ENCODE data around the gene TMBIM4.

GRCh38 chr12:66206141-66206540 lies 36.3 kb upstream of the TMBIM4 start:
- TF ChIP-seq POLR2AphosphoS5 (IDR thresholded peaks at IDR 0.05; ENCODE audit: low read depth, low read length) (no peak), NFIC (IDR thresholded peaks at IDR 0.05; ENCODE audit: borderline replicate concordance) (no peak), YY1 (IDR thresholded peaks at IDR 0.05; ENCODE audit: low read depth) (no peak), CTCF (IDR thresholded peaks at IDR 0.05) (no peak), EP300 (IDR thresholded peaks at IDR 0.05; ENCODE audit: borderline replicate concordance in 1 of 2, low read depth in 1 of 2, low read length in 1 of 2) (no peak), FOSL2 (IDR thresholded peaks at IDR 0.05; ENCODE audit: borderline replicate concordance, low read depth) (no peak), JUND (IDR thresholded peaks at IDR 0.05) (no peak), SMC3 (IDR thresholded peaks at IDR 0.05; ENCODE audit: low read depth, low read length) (no peak), FOXM1 (IDR thresholded peaks at IDR 0.05; ENCODE audit: low read depth) (no peak)
